Thyroid gland (tissue), 4 donors: ENCODE data around the gene SLC45A2. TPM values are rescaled to one million over a fixed set of nuclear protein-coding genes. Genes with fewer than 3 reads are reported as not detected.

Source experiments
- DNase-seq, 2 donors: peaks; one replicate each; pipeline ENCODE4 v3.0.0-alpha.2; 2019
- H3K27ac ChIP-seq, 3 donors: fragments of 200-600 bp; sonication (generic); 1 replicate in 2 of 3; 2 replicates in 1 of 3; pipeline ENCODE4 v1.5.1; 2016 to 2019; ENCODE audit warnings: mild to moderate bottlenecking in 1 of 3, moderate library complexity in 1 of 3
- H3K27me3 ChIP-seq: fragments of 200-600 bp; sonication (generic); one replicate; pipeline ENCODE4 v1.5.1; 2019
- H3K36me3 ChIP-seq, 2 donors: fragments of 200-600 bp; sonication (generic); one replicate each; pipeline ENCODE4 v1.5.1; 2016 to 2019
- H3K4me1 ChIP-seq, 2 donors: fragments of 200-600 bp; sonication (generic); one replicate each; pipeline ENCODE4 v1.5.1; 2017 to 2019
- H3K4me3 ChIP-seq, 3 donors: fragments of 200-600 bp; sonication (generic); replicated peaks in 1 of 3; 1 replicate in 2 of 3; 2 replicates in 1 of 3; pipeline ENCODE4 v1.5.1; 2016; ENCODE audit warnings: mild to moderate bottlenecking in 1 of 3
- H3K9me3 ChIP-seq: fragments of 200-600 bp; sonication (generic); one replicate; pipeline ENCODE4 v1.5.1; 2017
- CTCF ChIP-seq, 6 experiments: fragments of 200-600 bp in 3 of 6; fragments of 450-650 bp in 3 of 6; sonication (generic) in 3 of 6; IDR thresholded peaks; one replicate each; pipeline ENCODE4 v1.5.1; 2016 to 2019; ENCODE audit warnings: antibody characterized with exemption in 6 of 6, mild to moderate bottlenecking in 2 of 6, inconsistent platforms in 1 of 6, moderate library complexity in 1 of 6
- POLR2A ChIP-seq, 2 donors: fragments of 450-650 bp; IDR thresholded peaks; one replicate each; pipeline ENCODE4 v1.6.1; 2017; ENCODE audit warnings: antibody characterized with exemption in 2 of 2, mild to moderate bottlenecking in 2 of 2, moderate library complexity in 1 of 2
- WGBS, 2 donors: methylation state at CpG; one replicate each; pipeline ENCODE4 v1.1.5; 2017; 5-methylcytosine and 5-hydroxymethylcytosine counted together
- intact Hi-C: fragments of 100-400 bp; cut with DNase I; formaldehyde crosslinking; loops from one replicate; pipeline ENCODE4 v1.15.1; 2023
- total RNA-seq, 4 donors: library from RNA; depleted of rRNA; stranded (reverse); fragments of >200 nt; gene quantifications; one replicate each; pipeline ENCODE4 v1.2.3, GENCODE V29; 2016

Gene SLC45A2
- total RNA-seq, 4 donors from 2014 or later: not detected

GRCh38 chr5:34028349-34028748 is 43.9 kb upstream of the SLC45A2 start:
- Histone ChIP-seq H3K36me3 (no peaks in the 10 kb centered on the region), H3K4me3 (no peak overlapping the region), H3K27me3 (no peaks in the 10 kb centered on the region), H3K4me1 (no peaks in the 10 kb centered on the region), H3K9me3 (no peaks in the 10 kb centered on the region), H3K27ac (no peak overlapping the region)
- 92 to 93% methylated on average over 3 of the region's 3 CpGs for WGBS, 2 donors
- intact Hi-C loops: no loop called here
- DNase-seq: no peak
- TF ChIP-seq POLR2A (IDR thresholded peaks at IDR 0.05) (no peak), CTCF (IDR thresholded peaks at IDR 0.05) (no peak)

GRCh38 chr5:34026089-34026761 is 41.7 kb upstream of the SLC45A2 start:
- Histone ChIP-seq H3K4me1 (no peaks in the 10 kb centered on the region), H3K36me3 (no peaks in the 10 kb centered on the region), H3K4me3 (no peak overlapping the region), H3K27me3 (no peaks in the 10 kb centered on the region), H3K9me3 (no peaks in the 10 kb centered on the region), H3K27ac (no peak overlapping the region)
- 90 to 92% methylated on average over 9 of the region's 9 CpGs for WGBS, 2 donors
- no peak for DNase-seq
- intact Hi-C loops: no loop called here
- TF ChIP-seq POLR2A (IDR thresholded peaks at IDR 0.05) (no peak), CTCF (IDR thresholded peaks at IDR 0.05) (no peak)

- Histone ChIP-seq H3K27me3 (no peaks in the 10 kb centered on the region), H3K27ac (no peak overlapping the region), H3K9me3 (no peaks in the 10 kb centered on the region), H3K36me3 (no peaks in the 10 kb centered on the region), H3K4me1 (no peaks in the 10 kb centered on the region), H3K4me3 (no peak overlapping the region)
- intact Hi-C loops: no loop called here
- 28 to 34% methylated on average over 2 of the region's 2 CpGs for WGBS, 2 donors
- DNase-seq: no peak
- TF ChIP-seq POLR2A (IDR thresholded peaks at IDR 0.05) (no peak), CTCF (IDR thresholded peaks at IDR 0.05) (no peak)
Observed at GRCh38 chr5:34022121-34022705, 37.7 kb upstream of the SLC45A2 start.

GRCh38 chr5:34021334-34021733 is 36.8 kb upstream of the SLC45A2 start:
- H3K4me3 ChIP-seq: no peak overlapping the region
- 90 to 94% methylated on average over 2 of the region's 2 CpGs for WGBS, 2 donors
- no peak for DNase-seq
- no peaks in the 10 kb centered on the region for H3K27me3 ChIP-seq
- H3K27ac ChIP-seq: no peak overlapping the region
- no peaks in the 10 kb centered on the region for H3K4me1 ChIP-seq
- no peak for TF ChIP-seq POLR2A (IDR thresholded peaks at IDR 0.05)
- TF ChIP-seq CTCF (IDR thresholded peaks at IDR 0.05): no peak
- H3K9me3 ChIP-seq: no peaks in the 10 kb centered on the region
- intact Hi-C loops: no loop called here
- H3K36me3 ChIP-seq: no peaks in the 10 kb centered on the region

- DNase-seq: no peak
- Histone ChIP-seq H3K27me3 (no peaks in the 10 kb centered on the region), H3K4me3 (no peak overlapping the region), H3K9me3 (no peaks in the 10 kb centered on the region), H3K27ac (no peak overlapping the region), H3K36me3 (no peaks in the 10 kb centered on the region), H3K4me1 (no peaks in the 10 kb centered on the region)
- 94 to 100% methylated on average over 1 of the region's 1 CpG for WGBS, 2 donors
- TF ChIP-seq POLR2A (IDR thresholded peaks at IDR 0.05) (no peak), CTCF (IDR thresholded peaks at IDR 0.05) (no peak)
- intact Hi-C loops: no loop called here
Observed at GRCh38 chr5:34020726-34021125, 36.2 kb upstream of the SLC45A2 start.
